Stimulated activated memory B cell treated with anti-CD40 and anti-IgM and Interleukin-4, amounts not matched to agents 10 μg/mL and 1 μg/mL and 100 μg/mL, for 72 hours (primary cell): ENCODE data around the gene LTK.
"Not testable (repeated sequence)": the region's sequence is repeated elsewhere in the genome, so short reads cannot be mapped to it uniquely, and the experiment has no call there.

ENCODE experiments used
- ATAC-seq: fragments of 150-1000 bp; cut with Tn5 transposase; 2 replicates; pipeline ENCODE4 v1.10.0; 2021
- H3K27ac Mint-ChIP-seq: one replicate; pipeline ENCODE4 v1.8.0; 2022; ENCODE audit warnings: mild to moderate bottlenecking, mixed read lengths
- H3K27me3 Mint-ChIP-seq: one replicate; pipeline ENCODE4 v1.8.0; 2022; ENCODE audit warnings: mixed read lengths
- H3K36me3 Mint-ChIP-seq: one replicate; pipeline ENCODE4 v1.8.0; 2022; ENCODE audit warnings: mixed read lengths
- H3K4me1 Mint-ChIP-seq: one replicate; pipeline ENCODE4 v1.8.0; 2022; ENCODE audit warnings: mixed read lengths
- H3K4me3 Mint-ChIP-seq: one replicate; pipeline ENCODE4 v1.8.0; 2022; ENCODE audit warnings: mild to moderate bottlenecking, moderate library complexity, mixed read lengths
- H3K9me3 Mint-ChIP-seq: one replicate; pipeline ENCODE4 v1.8.0; 2022; ENCODE audit warnings: mixed read lengths

LTK gene

DNA sequence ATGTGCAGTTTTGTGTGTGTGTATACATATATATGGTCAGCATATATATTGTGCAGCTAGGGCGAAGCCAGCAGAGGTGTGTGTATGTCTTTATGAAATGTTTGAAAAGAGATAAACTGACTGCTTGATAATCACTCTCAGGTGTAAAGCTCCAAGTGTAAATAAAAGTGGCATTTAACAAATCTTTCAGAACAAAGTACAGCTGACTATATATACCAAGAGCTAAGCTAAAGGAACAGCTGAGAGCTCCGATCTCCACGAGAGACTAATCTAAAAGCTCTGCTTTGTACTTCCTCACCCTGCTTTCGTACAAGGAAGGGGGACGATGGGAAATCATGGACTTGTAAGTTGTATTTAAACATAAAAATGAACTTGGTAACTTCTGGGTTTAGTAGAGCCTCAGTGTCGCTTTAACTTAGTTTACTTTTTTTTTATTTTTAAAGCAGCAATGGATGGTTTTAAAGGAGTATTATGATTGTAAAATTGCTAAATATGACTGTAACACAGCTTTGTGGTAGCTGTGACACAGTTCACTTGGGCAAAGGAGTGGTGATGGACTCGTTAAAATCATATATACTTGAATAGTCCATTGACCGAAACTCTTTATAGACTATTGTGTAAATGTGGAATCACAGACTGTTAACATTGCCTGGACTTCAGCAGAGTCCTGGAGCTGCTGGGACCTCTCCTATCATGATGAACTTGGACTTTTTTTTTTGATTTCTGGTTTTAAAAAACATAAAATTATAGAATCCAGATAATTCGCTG lies 31.3 kb downstream of the LTK start:
- Mint-ChIP-seq H3K4me1 (peaks cover 16% of the 10 kb centered on the region), H3K4me3 (no peak overlapping the region), H3K36me3 (peaks cover 33% of the 10 kb centered on the region), H3K9me3 (no peaks in the 10 kb centered on the region), H3K27me3 (no peaks in the 10 kb centered on the region), H3K27ac (peak overlapping the region; percentile 50)
- ATAC-seq: no peak

DNA sequence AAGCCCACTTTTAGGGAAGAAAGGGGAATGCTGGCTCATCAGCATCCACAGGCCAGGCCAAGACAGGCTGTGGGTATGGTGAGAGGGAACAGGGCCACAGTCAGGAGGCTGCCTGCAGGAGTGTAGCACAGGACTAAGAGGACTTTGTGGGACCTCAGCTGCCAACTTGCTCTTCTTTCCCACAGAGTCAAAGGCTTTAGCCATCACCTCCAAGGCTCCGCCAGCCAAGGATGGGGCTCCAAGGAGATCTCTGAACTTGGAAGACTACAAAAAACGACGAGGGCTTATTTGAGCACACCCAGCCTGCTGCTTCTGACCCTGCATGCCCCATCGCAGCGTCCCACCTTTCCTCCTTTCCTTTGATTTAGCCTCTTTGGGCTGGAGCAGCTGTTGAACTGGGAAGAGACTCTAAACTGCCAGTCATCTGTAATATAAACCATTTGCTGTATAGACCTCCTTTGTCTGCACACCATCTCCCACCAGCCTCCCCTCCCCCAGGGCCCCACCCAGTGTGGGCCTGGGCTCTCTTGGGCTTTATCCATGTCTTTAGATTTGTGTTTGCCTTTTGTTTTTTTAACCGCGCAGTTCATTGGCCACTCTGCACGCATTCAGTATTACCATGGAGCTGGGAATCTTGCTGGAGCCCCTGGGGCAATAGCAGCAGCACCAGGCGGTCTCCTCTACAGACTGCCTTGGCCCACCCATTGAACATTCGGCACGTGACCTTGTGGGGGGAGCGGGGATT lies 33.1 kb downstream of the LTK start:
- no peaks in the 10 kb centered on the region for H3K27me3 Mint-ChIP-seq
- ATAC-seq: no peak
- no peak overlapping the region for H3K27ac Mint-ChIP-seq
- peaks cover 48% of the 10 kb centered on the region for H3K36me3 Mint-ChIP-seq
- peaks cover 16% of the 10 kb centered on the region for H3K4me1 Mint-ChIP-seq
- H3K4me3 Mint-ChIP-seq: no peak overlapping the region
- H3K9me3 Mint-ChIP-seq: no peaks in the 10 kb centered on the region

DNA sequence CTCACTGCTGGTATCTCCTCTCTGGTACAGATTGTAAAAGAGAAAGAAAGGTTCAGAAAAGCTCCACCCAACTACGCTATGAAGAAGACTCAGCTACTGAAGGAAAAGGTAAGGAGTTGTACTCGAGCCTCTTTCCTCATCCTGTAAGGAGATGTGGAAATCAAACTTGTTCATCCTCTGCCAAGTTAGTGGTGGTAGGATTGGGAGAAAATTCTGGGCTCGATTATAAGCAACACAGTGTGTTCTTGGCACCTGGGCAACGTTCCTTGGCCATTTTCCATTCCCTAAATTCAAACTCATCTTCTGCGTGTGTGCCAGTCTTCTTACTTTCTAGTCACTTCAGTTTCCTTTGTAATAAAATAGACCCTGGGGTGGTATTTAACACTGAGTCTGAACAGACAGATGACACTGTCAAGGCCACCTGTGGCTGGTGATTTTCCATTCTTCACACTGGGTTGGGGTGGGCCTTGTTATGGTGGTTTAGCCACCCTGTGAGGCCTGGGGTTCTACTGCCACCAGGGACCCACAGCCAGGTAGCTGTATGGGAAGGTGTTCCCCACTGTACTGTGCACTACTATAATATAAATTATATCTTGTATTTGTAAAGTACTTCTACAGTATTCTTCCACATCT lies 37.1 kb downstream of the LTK start:
- ATAC-seq: no peak
- Mint-ChIP-seq H3K27me3 (no peaks in the 10 kb centered on the region), H3K4me1 (no peaks in the 10 kb centered on the region), H3K4me3 (no peak overlapping the region), H3K27ac (no peak overlapping the region), H3K36me3 (peaks cover 71% of the 10 kb centered on the region), H3K9me3 (no peaks in the 10 kb centered on the region)

DNA sequence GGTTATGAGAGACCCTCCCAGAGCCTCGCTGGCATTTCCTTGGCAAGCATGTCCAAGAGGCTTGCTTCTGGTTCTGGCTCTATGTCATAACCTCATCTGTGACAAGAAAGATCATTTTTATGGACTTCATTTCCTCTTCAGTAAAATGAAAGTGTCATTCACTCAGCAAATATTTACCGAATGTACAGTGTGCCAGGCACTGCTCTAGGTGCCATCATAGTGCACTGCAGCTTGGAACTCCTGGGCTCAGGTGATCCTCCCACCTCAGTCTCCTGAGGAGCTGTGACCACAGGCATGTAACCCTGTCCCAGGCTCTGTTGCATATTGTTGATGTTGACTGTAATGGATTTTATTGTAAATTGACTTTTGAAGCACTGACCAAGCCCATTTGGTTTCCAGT lies 38.7 kb downstream of the LTK start:
- peaks cover 68% of the 10 kb centered on the region for H3K36me3 Mint-ChIP-seq
- no peak for ATAC-seq
- no peaks in the 10 kb centered on the region for H3K9me3 Mint-ChIP-seq
- H3K4me3 Mint-ChIP-seq: no peak overlapping the region
- no peak overlapping the region for H3K27ac Mint-ChIP-seq
- no peaks in the 10 kb centered on the region for H3K4me1 Mint-ChIP-seq
- H3K27me3 Mint-ChIP-seq: no peaks in the 10 kb centered on the region

DNA sequence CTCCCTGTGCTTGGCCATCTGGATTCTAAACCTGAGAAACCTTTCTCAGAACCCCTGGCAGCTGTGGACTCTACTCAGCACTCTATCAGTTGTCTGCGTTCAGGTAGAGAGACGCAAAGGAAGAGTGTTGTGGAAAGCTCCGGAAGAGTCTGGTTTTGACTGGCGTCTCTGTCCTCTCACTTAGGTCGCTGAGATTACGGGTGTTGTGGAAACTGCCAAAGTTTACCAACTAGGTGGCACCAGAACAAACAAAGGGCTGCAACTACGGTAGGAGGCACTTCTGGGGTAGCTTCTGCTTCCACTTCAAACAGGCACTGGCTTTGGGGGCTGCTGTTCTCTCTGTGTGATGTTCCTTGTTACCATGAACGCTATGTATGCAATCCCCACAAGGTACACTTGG lies 39.2 kb downstream of the LTK start:
- H3K4me1 Mint-ChIP-seq: no peaks in the 10 kb centered on the region
- no peak for ATAC-seq
- no peaks in the 10 kb centered on the region for H3K27me3 Mint-ChIP-seq
- H3K36me3 Mint-ChIP-seq: peaks cover 72% of the 10 kb centered on the region
- H3K9me3 Mint-ChIP-seq: no peaks in the 10 kb centered on the region
- no peak overlapping the region for H3K4me3 Mint-ChIP-seq
- no peak overlapping the region for H3K27ac Mint-ChIP-seq

DNA sequence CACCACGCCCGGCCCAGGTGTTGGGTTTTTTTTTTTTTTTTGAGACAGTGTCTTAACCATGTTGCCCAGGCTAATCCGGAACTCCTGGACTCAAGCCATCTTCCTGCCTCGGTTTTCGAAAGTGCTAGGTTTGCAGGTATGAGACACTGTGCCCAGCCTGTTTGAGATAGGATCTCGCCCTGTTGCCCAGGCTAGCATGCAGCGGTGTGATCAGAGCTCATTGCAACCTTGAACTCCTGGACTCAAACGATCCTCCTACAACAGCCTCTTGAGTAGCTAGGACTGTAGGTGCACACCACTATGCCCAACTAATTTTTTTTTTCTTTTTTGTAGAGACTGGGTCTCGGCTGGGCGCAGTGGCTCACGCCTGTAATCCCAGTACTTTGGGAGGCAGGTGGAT lies 40.2 kb downstream of the LTK start:
- ATAC-seq: no peak
- no peaks in the 10 kb centered on the region for H3K27me3 Mint-ChIP-seq
- no peak overlapping the region for H3K27ac Mint-ChIP-seq
- peaks cover 73% of the 10 kb centered on the region for H3K36me3 Mint-ChIP-seq
- no peaks in the 10 kb centered on the region for H3K9me3 Mint-ChIP-seq
- H3K4me3 Mint-ChIP-seq: no peak overlapping the region
- H3K4me1 Mint-ChIP-seq: no peaks in the 10 kb centered on the region

DNA sequence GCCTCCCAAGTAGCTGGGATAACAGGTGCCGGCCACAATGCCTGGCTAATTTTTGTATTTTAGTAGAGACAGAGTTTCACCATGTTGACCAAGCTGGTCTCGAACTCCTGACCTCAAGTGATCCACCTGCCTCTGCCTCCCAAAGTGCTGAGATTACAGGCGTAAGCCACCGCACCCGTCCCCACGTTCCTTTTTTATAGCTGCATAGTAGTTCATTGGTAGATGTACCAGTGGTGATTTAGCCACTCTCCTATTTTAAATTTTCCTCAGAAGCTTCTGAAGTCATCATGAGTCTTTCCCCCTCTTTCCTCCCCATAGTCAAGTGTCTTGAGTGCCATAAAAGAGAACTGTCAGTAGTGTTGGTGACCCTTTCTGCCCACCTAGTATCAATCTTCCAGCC lies 44.0 kb downstream of the LTK start:
- not testable (repeated sequence) for H3K27ac Mint-ChIP-seq, H3K4me1 Mint-ChIP-seq, ATAC-seq, H3K27me3 Mint-ChIP-seq, H3K4me3 Mint-ChIP-seq, H3K9me3 Mint-ChIP-seq
- peaks cover 69% of the 10 kb centered on the region for H3K36me3 Mint-ChIP-seq

DNA sequence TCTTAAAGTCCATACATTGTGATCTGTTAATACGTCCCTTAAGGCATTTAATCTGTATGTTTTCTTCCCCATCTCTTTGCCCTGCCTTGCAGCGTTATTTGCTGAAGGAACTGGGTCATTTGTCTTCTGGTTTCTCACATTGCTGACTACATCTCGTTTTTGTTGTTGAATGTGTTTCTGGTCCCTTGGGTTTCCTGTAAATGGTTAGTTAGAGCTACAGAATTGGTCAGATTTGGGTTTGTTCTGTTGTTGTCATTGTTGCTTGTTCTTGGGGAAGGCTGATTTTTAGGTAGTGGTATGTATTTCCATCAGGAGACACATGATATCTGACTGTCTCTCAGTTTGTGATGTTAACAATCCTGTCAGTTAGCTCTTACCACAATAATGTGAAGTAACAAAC lies 46.9 kb downstream of the LTK start:
- H3K36me3 Mint-ChIP-seq: peaks cover 79% of the 10 kb centered on the region
- H3K27me3 Mint-ChIP-seq: no peaks in the 10 kb centered on the region
- no peak for ATAC-seq
- H3K4me3 Mint-ChIP-seq: no peak overlapping the region
- H3K9me3 Mint-ChIP-seq: no peaks in the 10 kb centered on the region
- H3K27ac Mint-ChIP-seq: no peak overlapping the region
- peaks cover 6% of the 10 kb centered on the region for H3K4me1 Mint-ChIP-seq

DNA sequence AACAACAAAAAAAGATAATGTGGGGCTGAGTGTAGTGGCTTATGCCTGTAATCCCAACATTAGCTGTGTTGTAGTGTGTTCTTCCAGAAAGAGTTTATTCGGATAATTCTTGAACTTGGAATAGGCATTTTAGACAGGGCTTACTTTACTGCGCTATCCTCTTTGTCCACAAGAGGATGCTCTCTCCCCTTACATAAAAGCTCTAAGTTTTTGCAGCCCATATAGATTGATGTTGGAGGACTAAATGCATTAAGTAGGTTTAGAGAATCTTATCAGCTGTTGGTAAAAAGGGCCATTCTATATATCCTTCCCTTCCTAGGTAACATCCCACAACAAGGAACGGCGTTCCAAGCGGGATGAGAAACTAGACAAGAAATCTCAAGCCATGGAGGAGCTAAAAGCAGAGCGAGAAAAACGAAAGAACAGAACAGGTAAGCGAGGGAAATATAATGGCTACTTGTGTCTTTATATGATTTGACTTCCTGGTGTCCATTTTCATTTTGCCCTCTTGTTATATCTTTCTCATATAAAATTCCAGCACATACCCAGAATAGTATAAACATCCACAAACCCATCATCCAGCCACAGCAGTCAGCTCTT lies 47.7 kb downstream of the LTK start:
- Mint-ChIP-seq H3K9me3 (no peaks in the 10 kb centered on the region), H3K4me1 (peaks cover 6% of the 10 kb centered on the region), H3K27ac (no peak overlapping the region), H3K27me3 (no peaks in the 10 kb centered on the region), H3K4me3 (no peak overlapping the region), H3K36me3 (peaks cover 73% of the 10 kb centered on the region)
- no peak for ATAC-seq

DNA sequence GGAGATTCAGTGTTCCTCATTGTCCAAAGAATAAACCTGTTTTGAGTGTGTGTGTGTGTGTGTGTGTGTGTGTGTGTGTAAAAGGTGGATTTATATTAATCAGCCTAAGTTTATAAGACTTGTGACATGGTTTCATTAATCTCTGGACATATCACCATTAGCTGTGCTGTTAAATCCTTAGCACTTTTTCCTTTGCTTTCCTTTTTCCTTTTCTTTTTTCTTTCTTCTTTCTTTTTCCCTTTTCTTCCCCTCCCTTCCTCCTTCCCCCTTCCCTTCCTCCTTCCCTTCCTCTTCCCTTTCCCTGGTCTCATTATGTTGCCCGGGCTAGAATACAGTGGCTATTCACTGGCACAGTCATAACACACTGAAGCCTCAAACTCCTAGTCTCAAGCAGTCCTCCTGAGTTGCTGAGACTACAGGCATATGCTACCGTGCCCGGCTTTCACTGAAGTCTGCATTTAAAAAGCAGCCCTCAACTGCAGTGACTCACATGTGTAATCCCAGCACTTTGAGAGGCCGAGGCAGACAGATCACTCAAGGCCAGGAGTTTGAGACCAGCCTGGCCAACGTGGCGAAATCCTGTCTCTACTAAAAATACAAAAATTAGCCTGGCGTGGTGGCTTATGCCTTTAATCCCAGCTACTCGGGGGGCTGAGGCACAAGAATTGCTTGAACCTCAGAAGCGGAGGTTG lies 48.6 kb downstream of the LTK start:
- Mint-ChIP-seq H3K27ac (no peak overlapping the region), H3K4me3 (no peak overlapping the region), H3K36me3 (peaks cover 67% of the 10 kb centered on the region), H3K4me1 (peaks cover 6% of the 10 kb centered on the region), H3K27me3 (no peaks in the 10 kb centered on the region), H3K9me3 (no peaks in the 10 kb centered on the region)
- ATAC-seq: no peak

DNA sequence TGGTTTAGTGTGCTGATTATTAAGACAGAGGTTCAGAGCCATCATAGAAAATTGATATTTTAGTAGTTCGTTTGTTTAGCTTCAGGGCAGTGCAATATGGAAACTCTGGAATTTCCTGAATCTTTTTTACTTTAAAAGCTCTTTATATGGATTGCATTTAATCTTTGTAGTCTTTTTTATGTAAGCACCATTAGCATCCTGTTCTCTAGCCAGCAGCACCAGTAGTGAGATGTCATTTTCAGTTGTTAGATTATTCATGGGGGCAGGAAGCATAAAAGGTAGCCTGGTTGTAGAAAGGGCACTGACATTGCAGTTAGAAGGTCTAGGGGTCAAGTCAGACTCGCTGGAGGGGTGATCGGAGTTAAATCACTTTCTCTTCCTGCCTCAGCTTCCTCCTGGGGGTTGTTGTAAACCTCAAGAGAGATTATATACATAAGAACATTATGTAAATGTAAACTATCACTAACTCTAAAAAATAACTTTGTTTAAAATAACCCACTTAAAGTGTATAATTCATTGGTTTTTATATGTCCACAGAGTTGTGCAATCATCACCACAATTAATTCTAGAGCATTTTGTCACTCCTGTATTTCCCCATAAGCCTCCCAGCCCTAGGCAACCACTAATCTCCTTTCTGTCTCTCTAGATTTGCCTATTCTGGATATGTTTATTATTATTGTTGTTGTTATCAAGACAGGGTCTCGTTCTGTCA lies 51.4 kb downstream of the LTK start:
- ATAC-seq: no peak
- Mint-ChIP-seq H3K4me3 (no peak overlapping the region), H3K27me3 (no peaks in the 10 kb centered on the region), H3K4me1 (peaks cover 6% of the 10 kb centered on the region), H3K36me3 (peaks cover 57% of the 10 kb centered on the region), H3K9me3 (no peaks in the 10 kb centered on the region), H3K27ac (no peak overlapping the region)
